ENCODE measurements around the gene GNLY.

GNLY gene

DNA sequence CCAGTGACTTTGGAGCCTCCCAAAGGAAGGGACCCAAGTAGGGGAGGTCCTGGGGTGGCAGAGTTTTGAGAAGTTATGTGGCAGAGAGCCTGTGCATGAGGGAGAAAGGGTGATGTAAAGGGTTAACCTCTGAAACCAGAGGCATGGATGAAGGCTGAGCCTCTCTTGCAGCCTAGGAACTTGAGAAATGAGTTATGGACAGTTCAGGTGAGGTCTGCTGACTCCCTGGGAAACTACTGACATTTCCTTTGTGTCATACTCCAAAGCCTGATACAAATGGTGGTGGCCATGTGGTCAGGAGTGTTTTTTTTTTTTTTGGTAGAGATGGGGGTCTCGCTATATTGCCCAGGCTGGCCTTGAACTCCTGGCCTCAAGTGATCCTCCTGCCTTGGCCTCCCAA lies 12.4 kb upstream of the GNLY start:
- no peak for DNase-seq (ENCODE audit: extremely low read depth in 1 of 2, low read depth in 1 of 2)

DNA sequence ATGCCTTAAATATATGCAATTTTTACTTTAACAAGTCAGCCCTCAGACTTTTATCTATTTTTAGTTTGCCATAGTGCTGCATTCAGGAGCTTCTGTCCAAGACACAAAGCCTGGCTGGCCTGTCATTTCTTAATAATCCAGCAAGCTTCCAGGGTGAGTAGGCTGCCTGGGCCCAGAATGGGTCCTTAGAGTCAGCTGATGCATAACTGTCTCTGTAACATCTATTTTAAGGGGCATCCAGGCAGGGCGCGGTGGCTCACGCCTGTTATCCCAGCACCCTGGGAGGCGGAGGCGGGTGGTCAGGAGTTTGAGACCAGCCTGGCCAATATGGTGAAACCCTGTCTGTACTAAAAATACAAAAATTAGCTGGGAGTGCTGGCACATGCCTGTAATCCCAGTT lies 11.8 kb upstream of the GNLY start:
- DNase-seq (ENCODE audit: extremely low read depth in 1 of 2, low read depth in 1 of 2), result no peak

GRCh38 chr2:85684380-85684779 lies 9.8 kb upstream of the GNLY start:
- DNase-seq (ENCODE audit: extremely low read depth in 1 of 2, low read depth in 1 of 2), result no peak

GRCh38 chr2:85684806-85685205 lies 9.4 kb upstream of the GNLY start:
- no peak for DNase-seq (ENCODE audit: extremely low read depth in 1 of 2, low read depth in 1 of 2)

GRCh38 chr2:85690932-85691331 lies 3.2 kb upstream of the GNLY start:
- no peak for DNase-seq (ENCODE audit: extremely low read depth in 1 of 2, low read depth in 1 of 2)

DNA sequence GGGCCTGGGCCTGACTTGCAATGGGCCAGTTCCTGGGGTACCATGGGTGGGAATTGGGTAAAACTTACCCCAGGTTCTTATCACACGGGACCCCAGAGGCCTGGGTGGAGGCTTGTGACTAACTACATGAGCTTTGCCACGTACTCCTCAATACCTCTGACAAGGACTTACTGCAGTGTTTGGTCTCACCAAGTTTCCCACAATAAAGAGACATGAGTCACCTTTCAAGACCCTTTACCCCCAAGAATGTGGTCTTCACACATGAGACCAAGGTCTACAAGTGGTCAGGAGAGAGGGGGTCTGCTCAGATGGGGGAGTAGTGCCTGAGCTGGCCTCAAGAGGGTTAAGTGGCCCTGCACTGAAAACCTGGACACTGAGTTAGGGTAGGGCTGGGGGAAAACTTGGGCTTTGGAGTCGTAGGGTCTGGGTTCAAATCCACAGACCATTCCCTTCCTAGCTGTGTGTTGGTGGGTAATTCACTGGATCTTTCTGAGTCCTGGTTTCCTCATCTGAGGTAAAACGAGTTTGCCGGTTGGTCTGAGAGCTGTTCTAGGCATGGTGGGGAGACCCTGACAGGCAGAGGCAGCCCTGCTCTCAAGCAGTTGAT lies 2.0 kb upstream of the GNLY start:
- no peak for DNase-seq (ENCODE audit: extremely low read depth in 1 of 2, low read depth in 1 of 2)

DNA sequence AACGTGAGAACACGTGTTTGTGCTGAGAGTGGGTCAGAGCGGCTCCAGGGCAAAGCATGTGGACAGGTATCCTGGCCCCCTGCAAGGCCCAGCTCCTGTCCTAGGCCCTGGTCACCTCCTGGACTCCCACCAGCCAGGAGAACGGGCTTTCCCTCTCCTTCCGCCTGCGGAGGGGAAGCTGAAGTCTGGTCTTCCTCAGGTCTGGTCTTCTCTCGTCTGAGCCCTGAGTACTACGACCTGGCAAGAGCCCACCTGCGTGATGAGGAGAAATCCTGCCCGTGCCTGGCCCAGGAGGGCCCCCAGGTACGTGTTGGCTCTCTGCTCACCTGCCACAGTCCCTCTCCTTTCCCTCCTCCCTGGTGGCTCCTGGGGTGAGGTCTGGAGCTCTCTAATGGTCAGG lies 963 bp downstream of the GNLY start:
- no peak for DNase-seq (ENCODE audit: extremely low read depth in 1 of 2, low read depth in 1 of 2)

- no peak for DNase-seq (ENCODE audit: extremely low read depth in 1 of 2, low read depth in 1 of 2)
These were observed 1.8 kb downstream of the GNLY start for GRCh38 chr2:85695691-85696668.

GRCh38 chr2:85697096-85697495 lies 2.9 kb downstream of the GNLY start:
- no peak for DNase-seq (ENCODE audit: extremely low read depth in 1 of 2, low read depth in 1 of 2)

DNA sequence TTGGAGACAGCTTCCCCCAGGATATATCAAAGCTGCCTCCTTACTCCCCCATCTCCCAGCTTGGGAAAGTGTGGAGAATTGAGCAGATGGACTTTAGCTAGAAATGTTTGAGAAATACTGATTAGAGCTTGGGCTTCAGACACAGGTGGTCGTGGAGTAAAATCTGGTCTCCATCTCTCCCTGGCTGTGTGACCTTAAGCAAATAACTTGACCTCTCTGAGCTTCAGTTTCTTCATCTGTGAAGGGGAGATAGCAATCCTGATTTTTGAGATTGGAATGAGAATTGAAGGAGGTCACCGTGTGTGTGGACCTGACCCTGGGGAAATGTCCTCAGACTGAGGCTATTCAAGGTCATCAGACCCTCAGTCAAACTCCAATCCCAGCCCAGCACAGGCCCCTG lies 3.6 kb downstream of the GNLY start:
- no peak for DNase-seq (ENCODE audit: extremely low read depth in 1 of 2, low read depth in 1 of 2)

DNA sequence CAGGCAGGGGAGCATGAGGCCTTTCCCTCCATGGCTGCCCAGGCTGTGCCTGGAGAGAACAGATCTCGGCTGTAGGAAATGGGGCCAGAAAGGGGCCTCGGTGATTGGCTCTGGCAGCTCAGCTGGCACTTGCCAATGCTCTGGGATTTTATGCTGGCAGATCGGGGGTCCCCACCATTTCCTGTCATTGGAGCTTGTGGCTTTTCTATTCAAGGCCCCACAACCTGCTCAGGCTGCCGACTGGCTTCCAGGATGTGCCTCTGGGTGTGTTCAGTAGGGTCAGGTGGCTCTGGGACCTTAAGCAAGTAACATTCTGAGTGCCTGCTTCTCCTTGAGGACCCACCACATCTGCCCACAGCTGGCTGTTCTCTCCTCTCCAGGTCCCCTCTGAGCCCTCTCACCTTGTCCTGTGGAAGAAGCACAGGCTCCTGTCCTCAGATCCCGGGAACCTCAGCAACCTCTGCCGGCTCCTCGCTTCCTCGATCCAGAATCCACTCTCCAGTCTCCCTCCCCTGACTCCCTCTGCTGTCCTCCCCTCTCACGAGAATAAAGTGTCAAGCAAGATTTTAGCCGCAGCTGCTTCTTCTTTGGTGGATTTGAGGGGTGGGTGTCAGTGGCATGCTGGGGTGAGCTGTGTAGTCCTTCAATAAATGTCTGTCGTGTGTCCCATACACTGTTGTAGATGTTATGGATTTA lies 4.2 kb downstream of the GNLY start:
- no peak for DNase-seq (ENCODE audit: extremely low read depth in 1 of 2, low read depth in 1 of 2)

GRCh38 chr2:85698880-85699254 lies 4.7 kb downstream of the GNLY start:
- no peak for DNase-seq (ENCODE audit: extremely low read depth in 1 of 2, low read depth in 1 of 2)

GRCh38 chr2:85699325-85699724 lies 5.2 kb downstream of the GNLY start:
- DNase-seq (ENCODE audit: extremely low read depth in 1 of 2, low read depth in 1 of 2), result no peak

- no peak for DNase-seq (ENCODE audit: extremely low read depth in 1 of 2, low read depth in 1 of 2)
These were observed 8.0 kb downstream of the GNLY start for GRCh38 chr2:85702172-85702571.

DNA sequence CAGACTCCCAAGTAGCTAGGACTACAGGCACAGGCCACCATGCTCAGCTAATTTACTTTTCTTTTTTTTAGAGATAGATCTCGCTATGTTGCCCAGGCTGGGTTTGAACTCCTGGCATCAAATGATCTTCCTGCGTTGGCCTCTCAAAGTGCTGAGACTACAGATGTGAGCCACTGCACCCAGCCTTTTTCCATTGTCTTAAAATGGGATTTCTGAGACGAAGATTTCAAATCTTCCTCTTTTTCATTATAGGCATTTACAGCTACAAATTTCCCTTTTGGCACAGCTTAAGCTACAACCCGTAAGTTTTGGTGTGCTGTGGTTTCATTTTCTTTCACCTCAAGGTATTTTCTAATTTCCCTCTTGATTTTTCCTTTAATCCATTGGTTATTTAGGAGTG lies 8.6 kb downstream of the GNLY start:
- no peak for DNase-seq (ENCODE audit: extremely low read depth in 1 of 2, low read depth in 1 of 2)

DNA sequence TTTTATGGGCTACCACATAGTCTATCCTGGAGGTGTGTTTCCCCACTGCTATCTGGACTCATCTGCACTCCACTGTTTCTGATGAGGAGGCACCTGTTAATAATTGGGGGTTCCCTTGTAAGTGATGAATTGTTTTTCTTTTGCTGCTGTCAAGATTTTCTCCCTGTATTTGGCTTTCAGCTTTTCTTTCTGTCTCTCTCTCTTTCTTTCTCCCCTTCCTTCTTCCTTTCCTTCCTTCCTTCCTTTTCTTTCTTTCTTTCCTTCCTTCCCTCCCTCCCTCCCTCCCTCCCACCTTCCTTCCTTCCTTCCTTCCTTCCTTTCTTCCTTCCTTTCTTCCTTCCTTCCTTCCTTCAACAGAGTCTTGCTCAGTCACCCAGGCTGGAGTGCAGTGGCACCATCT lies 9.2 kb downstream of the GNLY start:
- no peak for DNase-seq (ENCODE audit: extremely low read depth in 1 of 2, low read depth in 1 of 2)

DNA sequence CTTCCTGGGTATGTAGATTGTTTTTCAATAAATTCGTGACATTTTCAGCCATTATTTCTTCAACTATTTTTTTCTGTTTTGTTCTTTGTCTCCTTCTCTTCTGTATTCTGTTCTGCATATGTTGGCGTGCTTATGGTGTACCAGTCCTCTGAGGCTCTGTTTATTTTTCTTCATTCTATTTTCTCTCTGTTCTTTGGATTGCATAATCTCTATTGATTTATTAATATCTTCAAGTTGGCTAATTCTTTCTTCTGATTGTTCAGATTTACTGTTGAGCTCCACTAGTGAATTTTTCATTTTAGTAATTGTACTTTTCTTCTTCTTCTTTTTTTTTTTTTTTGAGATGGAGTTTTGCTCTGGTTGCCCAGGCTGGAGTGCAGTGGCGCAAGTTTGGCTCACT lies 9.9 kb downstream of the GNLY start:
- DNase-seq (ENCODE audit: extremely low read depth in 1 of 2, low read depth in 1 of 2), result no peak

- no peak for DNase-seq (ENCODE audit: extremely low read depth in 1 of 2, low read depth in 1 of 2)
These were observed 10.9 kb downstream of the GNLY start for GRCh38 chr2:85704800-85705679.

DNA sequence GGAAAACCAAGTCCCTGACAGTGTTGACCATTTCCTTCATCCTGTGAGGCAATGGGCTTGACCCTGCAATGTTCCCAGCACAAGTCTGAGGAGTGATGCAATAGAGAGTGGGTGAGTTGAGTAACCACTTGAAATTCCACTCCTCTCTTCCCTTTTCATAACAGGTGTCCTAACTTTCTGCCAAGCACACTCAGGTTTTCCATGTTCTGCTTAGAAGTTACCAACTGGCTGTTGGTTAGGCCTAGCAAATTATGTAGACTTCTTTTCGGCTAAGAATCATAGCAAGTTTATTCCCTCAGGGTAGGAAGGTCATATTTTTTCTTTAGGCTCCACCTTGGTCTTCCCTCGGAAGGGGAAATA lies 11.5 kb downstream of the GNLY start:
- no peak for DNase-seq (ENCODE audit: extremely low read depth in 1 of 2, low read depth in 1 of 2)

DNA sequence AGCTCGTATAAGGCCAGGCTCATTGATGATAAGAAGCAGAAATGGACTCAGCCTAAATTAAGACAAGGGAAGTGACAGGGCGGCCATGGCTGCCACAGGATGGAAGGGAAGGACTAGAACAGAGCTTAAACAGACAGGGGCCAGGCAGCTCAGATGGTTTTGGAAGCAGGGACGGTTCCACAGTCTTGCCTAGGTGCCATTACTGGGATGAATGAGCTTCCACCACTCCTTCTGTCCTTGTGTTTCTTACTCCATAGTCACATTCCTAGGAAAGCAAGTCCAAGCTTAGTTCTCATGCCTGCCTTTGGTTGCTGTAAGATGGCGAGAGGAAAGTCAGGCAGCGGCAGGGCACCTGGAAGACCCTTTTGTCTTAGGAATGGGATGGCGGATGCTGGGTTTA lies 11.9 kb downstream of the GNLY start:
- no peak for DNase-seq (ENCODE audit: extremely low read depth in 1 of 2, low read depth in 1 of 2)

Measured in activated CD8-positive, alpha-beta memory T cell treated with anti-CD3 and anti-CD28 coated beads for 1 hour (primary cell).